MCF 10A (cell line): Measurements from ENCODE around the gene COL28A1. TPM values are rescaled to one million over a fixed set of nuclear protein-coding genes. Genes with fewer than 3 reads are reported as not detected.
"Not testable (repeated sequence)": the region's sequence is repeated elsewhere in the genome, so short reads cannot be mapped to it uniquely, and the experiment has no call there.

Source experiments
- BruUV-seq: library from RNA; stranded (reverse); fragments of 400-500 nt; replicated peaks from 2 replicates; lab custom pipeline; 2021; lab: Mats Ljungman, UMichigan
- CTCF ChIA-PET: fragments of 300-600 bp; sonication (Branson Sonifier 250); formaldehyde crosslinking; extraction: SDS; loops from one replicate; lab custom pipeline; 2021; ENCODE audit warnings: antibody characterized with exemption, inconsistent platforms; lab: Yijun Ruan, JAX
- POLR2A ChIA-PET: fragments of 300-600, 350-650 bp; sonication (Branson Sonifier 250); formaldehyde crosslinking; extraction: SDS; loops from one replicate; lab custom pipeline; 2020; ENCODE audit warnings: antibody characterized with exemption, inconsistent platforms; lab: Yijun Ruan, JAX
- DNase-seq: peaks from one replicate; pipeline ENCODE4 v3.0.0-alpha.2; 2018; ENCODE audit not compliant: unreplicated experiment
- H3K27ac Mint-ChIP-seq: one replicate; pipeline ENCODE4 v1.8.0; 2022; ENCODE audit warnings: mild to moderate bottlenecking, low read depth, mixed read lengths; ENCODE audit not compliant: unreplicated experiment
- H3K27me3 Mint-ChIP-seq: one replicate; pipeline ENCODE4 v1.8.0; 2022; ENCODE audit warnings: mixed read lengths; ENCODE audit not compliant: insufficient read depth, unreplicated experiment
- H3K36me3 Mint-ChIP-seq: one replicate; pipeline ENCODE4 v1.8.0; 2022; ENCODE audit warnings: mild to moderate bottlenecking, moderate library complexity, mixed read lengths; ENCODE audit not compliant: insufficient read depth, unreplicated experiment
- H3K4me1 Mint-ChIP-seq: one replicate; pipeline ENCODE4 v1.8.0; 2022; ENCODE audit warnings: mixed read lengths; ENCODE audit not compliant: insufficient read depth, unreplicated experiment
- H3K4me3 Mint-ChIP-seq: one replicate; pipeline ENCODE4 v1.8.0; 2022; ENCODE audit warnings: mild to moderate bottlenecking, moderate library complexity, mixed read lengths; ENCODE audit not compliant: unreplicated experiment
- H3K9me3 Mint-ChIP-seq: one replicate; pipeline ENCODE4 v1.8.0; 2022; ENCODE audit warnings: mixed read lengths; ENCODE audit not compliant: unreplicated experiment
- intact Hi-C: fragments of 100-400 bp; cut with micrococcal nuclease; formaldehyde crosslinking; loops from 2 replicates; pipeline ENCODE4 v1.14.1; 2022
- total RNA-seq: library from RNA; stranded (reverse); gene quantifications from 2 replicates; pipeline ENCODE4 v1.2.3, GENCODE V29; 2022
- TF ChIP-seq, protein P1 (sequence below): fragments of 200-600 bp; IDR thresholded peaks from one replicate; pipeline ENCODE4 v1.8.0; 2022; ENCODE audit warnings: antibody characterized with exemption, mild to moderate bottlenecking; ENCODE audit not compliant: unreplicated experiment

Gene COL28A1
- total RNA-seq, 1 experiment from 2014 or later: 0.96 TPM

DNA sequence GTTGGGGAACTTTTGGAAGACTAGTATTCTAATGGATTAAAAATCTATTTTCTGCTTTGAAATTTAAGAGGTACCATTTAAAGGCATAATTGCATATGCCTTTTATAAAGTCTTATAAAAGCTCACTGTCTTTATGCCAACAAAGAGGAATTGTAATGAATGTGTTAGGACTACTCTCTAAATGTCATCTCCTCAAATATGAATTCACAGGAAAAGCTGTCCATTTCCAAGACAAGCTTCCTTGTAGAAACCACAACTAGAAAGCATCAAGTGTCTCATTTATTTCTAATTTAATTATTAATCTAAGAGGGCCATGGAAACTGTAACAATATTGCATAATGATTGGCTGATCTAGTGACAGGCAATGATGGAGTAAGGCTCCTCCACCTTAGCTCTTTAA, 130.2 kb downstream of the COL28A1 start:
- no TSS peak for BruUV-seq
- CTCF ChIA-PET: interaction anchor here (0.5 to 1.4 kb wide), 2 partner anchors 224 to 745 kb away, joined by 3 to 4 read pairs; no protein-coding TSS in a partner anchor

DNA sequence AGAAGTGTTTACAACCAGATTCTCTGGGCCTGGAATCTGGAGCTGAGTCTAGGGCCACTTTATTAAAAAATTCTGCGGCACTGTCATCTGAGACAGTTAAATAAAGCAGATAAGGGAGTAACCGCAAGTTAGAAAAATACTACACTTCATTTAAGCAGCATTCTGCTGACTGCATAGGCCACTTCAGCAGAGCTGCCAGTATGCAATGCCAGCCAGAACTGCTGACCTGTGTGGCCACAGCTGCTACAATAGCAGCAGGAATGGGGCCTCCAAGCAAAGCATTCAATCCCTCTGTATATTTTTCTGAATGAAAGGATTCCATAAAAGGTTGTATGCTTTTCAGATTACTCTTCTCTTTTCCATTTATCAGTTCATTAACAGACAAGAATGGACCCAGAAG, 136.0 kb downstream of the COL28A1 start:
- Mint-ChIP-seq H3K27ac (no peak overlapping the region), H3K4me3 (no peak overlapping the region), H3K4me1 (no peaks in the 10 kb centered on the region), H3K27me3 (no peaks in the 10 kb centered on the region), H3K36me3 (no peaks in the 10 kb centered on the region), H3K9me3 (no peaks in the 10 kb centered on the region)
- ChIA-PET POLR2A (no interaction called here), CTCF (interaction anchor here (0.5 kb wide), 1 partner anchor 791 kb away, joined by 3 read pairs; no protein-coding TSS in a partner anchor)
- no peak for DNase-seq
- TF ChIP-seq, protein P1, sequence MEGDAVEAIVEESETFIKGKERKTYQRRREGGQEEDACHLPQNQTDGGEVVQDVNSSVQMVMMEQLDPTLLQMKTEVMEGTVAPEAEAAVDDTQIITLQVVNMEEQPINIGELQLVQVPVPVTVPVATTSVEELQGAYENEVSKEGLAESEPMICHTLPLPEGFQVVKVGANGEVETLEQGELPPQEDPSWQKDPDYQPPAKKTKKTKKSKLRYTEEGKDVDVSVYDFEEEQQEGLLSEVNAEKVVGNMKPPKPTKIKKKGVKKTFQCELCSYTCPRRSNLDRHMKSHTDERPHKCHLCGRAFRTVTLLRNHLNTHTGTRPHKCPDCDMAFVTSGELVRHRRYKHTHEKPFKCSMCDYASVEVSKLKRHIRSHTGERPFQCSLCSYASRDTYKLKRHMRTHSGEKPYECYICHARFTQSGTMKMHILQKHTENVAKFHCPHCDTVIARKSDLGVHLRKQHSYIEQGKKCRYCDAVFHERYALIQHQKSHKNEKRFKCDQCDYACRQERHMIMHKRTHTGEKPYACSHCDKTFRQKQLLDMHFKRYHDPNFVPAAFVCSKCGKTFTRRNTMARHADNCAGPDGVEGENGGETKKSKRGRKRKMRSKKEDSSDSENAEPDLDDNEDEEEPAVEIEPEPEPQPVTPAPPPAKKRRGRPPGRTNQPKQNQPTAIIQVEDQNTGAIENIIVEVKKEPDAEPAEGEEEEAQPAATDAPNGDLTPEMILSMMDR: no peak
- no TSS peak for BruUV-seq
- intact Hi-C loops: no loop called here

More for the DNA sequence above, 130.2 kb downstream of the COL28A1 start:
- Mint-ChIP-seq H3K27ac (no peak overlapping the region), H3K9me3 (no peaks in the 10 kb centered on the region), H3K36me3 (no peaks in the 10 kb centered on the region), H3K4me1 (no peaks in the 10 kb centered on the region), H3K27me3 (no peaks in the 10 kb centered on the region), H3K4me3 (no peak overlapping the region)
- POLR2A ChIA-PET: interaction anchor here (1.8 kb wide), 1 partner anchor 11 kb away, joined by 5 read pairs; no protein-coding TSS in a partner anchor
- intact Hi-C loops: no loop called here
- DNase-seq: no peak
- TF ChIP-seq, protein P1: no peak

DNA sequence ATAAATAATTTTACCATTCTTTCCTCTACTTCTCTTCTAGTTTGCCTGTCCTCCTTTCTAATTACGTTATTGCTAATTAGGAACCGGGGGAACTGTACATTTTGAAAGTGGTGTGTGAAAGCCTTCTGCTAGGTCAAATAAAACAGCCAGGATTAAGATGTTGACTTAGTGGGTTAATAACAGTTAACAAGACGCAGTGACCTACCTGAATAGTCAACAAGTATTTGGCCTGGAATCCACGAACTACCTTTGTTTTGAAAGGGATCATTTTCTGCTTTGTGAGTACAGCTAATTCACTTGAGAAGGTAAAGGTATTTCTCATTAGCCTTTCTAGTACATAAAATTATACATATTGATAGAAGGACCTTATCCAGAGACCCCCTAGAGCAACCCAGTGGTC, 139.9 kb downstream of the COL28A1 start:
- intact Hi-C loops: no loop called here
- Mint-ChIP-seq H3K36me3 (no peaks in the 10 kb centered on the region), H3K9me3 (peaks cover 13% of the 10 kb centered on the region), H3K27ac (no peak overlapping the region), H3K4me1 (no peaks in the 10 kb centered on the region), H3K4me3 (no peak overlapping the region), H3K27me3 (no peaks in the 10 kb centered on the region)
- TF ChIP-seq, protein P1: no peak
- BruUV-seq: no TSS peak
- no peak for DNase-seq
- ChIA-PET POLR2A (interaction anchor here (0.6 kb wide), 1 partner anchor 36 kb away, joined by 3 read pairs; no protein-coding TSS in a partner anchor), CTCF (no interaction called here)

DNA sequence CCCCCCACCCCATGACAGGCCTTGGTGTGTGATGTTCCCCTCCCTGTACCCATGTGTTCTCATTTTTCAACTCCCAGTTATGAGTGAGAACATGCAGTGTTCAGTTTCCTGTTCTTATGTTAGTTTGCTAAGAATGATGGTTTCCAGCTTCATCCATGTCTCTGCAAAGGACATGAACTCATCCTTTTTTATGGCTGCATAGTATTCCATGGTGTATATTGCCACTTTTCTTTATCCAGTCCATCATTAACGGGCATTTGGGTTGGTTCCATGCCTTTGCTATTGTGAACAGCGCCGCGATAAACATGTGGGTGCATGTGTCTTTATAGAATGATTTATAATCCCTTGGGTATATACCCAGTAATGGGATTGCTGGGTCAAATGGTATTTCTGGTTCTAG, 147.5 kb downstream of the COL28A1 start:
- CTCF ChIA-PET, H3K27me3 Mint-ChIP-seq, H3K36me3 Mint-ChIP-seq, H3K27ac Mint-ChIP-seq, H3K4me1 Mint-ChIP-seq, DNase-seq, BruUV-seq, H3K4me3 Mint-ChIP-seq, POLR2A ChIA-PET, intact Hi-C loops: not testable (repeated sequence)
- peaks cover 17% of the 10 kb centered on the region for H3K9me3 Mint-ChIP-seq
